HEK293 (cell line): ENCODE results near the gene ZFHX3.

ENCODE experiments used
- CTCF ChIP-seq: fragments of 450-650 bp; formaldehyde crosslinking; IDR thresholded peaks from 2 replicates; pipeline ENCODE4 v1.5.1; 2016; ENCODE audit warnings: missing biosample characterization, missing genetic modification characterization
- FEZF1 ChIP-seq: fragments of 450-650 bp; formaldehyde crosslinking; IDR thresholded peaks from 2 replicates; pipeline ENCODE4 v1.5.1; 2016; ENCODE audit warnings: missing biosample characterization, missing genetic modification characterization
- ZNF114 ChIP-seq: fragments of 450-650 bp; formaldehyde crosslinking; IDR thresholded peaks from 2 replicates; pipeline ENCODE4 v1.5.0; 2017; ENCODE audit warnings: missing biosample characterization, missing genetic modification characterization
- ZNF639 ChIP-seq: fragments of 450-650 bp; formaldehyde crosslinking; IDR thresholded peaks from 2 replicates; pipeline ENCODE4 v1.5.1; 2016; ENCODE audit warnings: missing biosample characterization, missing genetic modification characterization
- ZSCAN23 ChIP-seq: fragments of 450-650 bp; formaldehyde crosslinking; IDR thresholded peaks from 2 replicates; pipeline ENCODE4 v1.5.1; 2016; ENCODE audit warnings: missing biosample characterization, missing genetic modification characterization
- TF ChIP-seq, protein P1 (sequence below): fragments of 450-650 bp; formaldehyde crosslinking; conservative IDR thresholded peaks from 2 replicates; pipeline ENCODE4 v1.5.1; 2016; ENCODE audit warnings: low read depth, missing biosample characterization, missing genetic modification characterization
- TF ChIP-seq, protein P2 (sequence below): fragments of 450-650 bp; formaldehyde crosslinking; optimal IDR thresholded peaks from 2 replicates; pipeline ENCODE3; 2016; ENCODE audit warnings: missing biosample characterization, mild to moderate bottlenecking, missing genetic modification characterization

DNA sequence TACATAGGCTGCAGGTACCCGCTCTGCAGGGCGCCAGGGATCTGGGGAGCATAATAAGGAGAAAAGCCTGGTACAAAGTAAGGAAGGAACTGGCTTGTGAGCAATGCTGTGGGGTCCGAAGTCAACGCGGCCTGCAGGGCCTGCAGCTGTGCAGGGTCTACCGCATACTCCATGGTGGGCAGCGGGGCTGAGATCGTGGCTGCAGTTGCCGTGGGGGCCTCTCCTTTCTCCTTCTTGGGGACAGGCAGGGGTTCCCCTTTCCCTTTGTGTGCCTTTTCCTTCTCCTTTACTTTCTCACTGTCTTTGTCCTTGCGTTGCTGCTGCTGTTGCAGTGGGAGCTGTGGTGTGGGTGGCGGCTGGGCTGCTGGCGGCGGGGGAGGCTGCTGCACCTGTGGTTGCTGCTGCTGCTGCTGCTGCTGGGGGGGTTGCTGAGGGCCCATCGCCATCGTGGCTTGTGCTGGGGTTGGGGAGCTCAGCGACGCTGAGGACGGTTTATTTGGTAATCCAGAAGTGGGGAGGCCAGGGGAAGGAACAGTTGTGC is 259.6 kb downstream of the ZFHX3 start:
- TF ChIP-seq ZNF639 (tag by site-specific recombination) (no peak), ZSCAN23 (no peak), ZNF114 (tag by site-specific recombination) (no peak), CTCF (tag by site-specific recombination) (no peak), FEZF1 (tag by site-specific recombination) (no peak)
- TF ChIP-seq, protein P1, sequence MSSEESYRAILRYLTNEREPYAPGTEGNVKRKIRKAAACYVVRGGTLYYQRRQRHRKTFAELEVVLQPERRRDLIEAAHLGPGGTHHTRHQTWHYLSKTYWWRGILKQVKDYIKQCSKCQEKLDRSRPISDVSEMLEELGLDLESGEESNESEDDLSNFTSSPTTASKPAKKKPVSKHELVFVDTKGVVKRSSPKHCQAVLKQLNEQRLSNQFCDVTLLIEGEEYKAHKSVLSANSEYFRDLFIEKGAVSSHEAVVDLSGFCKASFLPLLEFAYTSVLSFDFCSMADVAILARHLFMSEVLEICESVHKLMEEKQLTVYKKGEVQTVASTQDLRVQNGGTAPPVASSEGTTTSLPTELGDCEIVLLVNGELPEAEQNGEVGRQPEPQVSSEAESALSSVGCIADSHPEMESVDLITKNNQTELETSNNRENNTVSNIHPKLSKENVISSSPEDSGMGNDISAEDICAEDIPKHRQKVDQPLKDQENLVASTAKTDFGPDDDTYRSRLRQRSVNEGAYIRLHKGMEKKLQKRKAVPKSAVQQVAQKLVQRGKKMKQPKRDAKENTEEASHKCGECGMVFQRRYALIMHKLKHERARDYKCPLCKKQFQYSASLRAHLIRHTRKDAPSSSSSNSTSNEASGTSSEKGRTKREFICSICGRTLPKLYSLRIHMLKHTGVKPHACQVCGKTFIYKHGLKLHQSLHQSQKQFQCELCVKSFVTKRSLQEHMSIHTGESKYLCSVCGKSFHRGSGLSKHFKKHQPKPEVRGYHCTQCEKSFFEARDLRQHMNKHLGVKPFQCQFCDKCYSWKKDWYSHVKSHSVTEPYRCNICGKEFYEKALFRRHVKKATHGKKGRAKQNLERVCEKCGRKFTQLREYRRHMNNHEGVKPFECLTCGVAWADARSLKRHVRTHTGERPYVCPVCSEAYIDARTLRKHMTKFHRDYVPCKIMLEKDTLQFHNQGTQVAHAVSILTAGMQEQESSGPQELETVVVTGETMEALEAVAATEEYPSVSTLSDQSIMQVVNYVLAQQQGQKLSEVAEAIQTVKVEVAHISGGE (tag by site-specific recombination) = no peak
- TF ChIP-seq, protein P2, sequence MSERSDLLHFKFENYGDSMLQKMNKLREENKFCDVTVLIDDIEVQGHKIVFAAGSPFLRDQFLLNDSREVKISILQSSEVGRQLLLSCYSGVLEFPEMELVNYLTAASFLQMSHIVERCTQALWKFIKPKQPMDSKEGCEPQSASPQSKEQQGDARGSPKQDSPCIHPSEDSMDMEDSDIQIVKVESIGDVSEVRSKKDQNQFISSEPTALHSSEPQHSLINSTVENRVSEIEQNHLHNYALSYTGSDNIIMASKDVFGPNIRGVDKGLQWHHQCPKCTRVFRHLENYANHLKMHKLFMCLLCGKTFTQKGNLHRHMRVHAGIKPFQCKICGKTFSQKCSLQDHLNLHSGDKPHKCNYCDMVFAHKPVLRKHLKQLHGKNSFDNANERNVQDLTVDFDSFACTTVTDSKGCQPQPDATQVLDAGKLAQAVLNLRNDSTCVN (tag by site-specific recombination) = no peak
